DOHH2 (cell line): ENCODE measurements around the gene AKAP13.

Experiments used
- H3F3A ChIP-seq: fragments of 200-600 bp; sonication (generic), shearing (Covaris generic); 2 replicates; pipeline ENCODE4 v1.6.0; 2016; ENCODE audit warnings: antibody characterized with exemption, mild to moderate bottlenecking; ENCODE audit not compliant: control insufficient read depth, insufficient read depth
- H3K27ac ChIP-seq: fragments of 200-600 bp; sonication (generic); 2 replicates; pipeline ENCODE4 v1.5.1; 2014; ENCODE audit warnings: low read depth, mild to moderate bottlenecking, low read length, moderate library complexity
- H3K27me3 ChIP-seq: fragments of 200-600 bp; sonication (generic); 2 replicates; pipeline ENCODE4 v1.6.1; 2014; ENCODE audit warnings: mild to moderate bottlenecking, low read length, mixed read lengths; ENCODE audit not compliant: control insufficient read depth
- H3K36me3 ChIP-seq: fragments of 200-600 bp; sonication (generic); 2 replicates; pipeline ENCODE4 v1.6.1; 2014; ENCODE audit warnings: mild to moderate bottlenecking, low read length, moderate library complexity, mixed read lengths; ENCODE audit not compliant: control insufficient read depth
- H3K4me1 ChIP-seq: fragments of 200-600 bp; sonication (generic); 2 replicates; pipeline ENCODE4 v1.6.1; 2014; ENCODE audit warnings: mild to moderate bottlenecking, low read length, mixed read lengths; ENCODE audit not compliant: control insufficient read depth
- H3K4me2 ChIP-seq: fragments of 200-600 bp; sonication (generic); 2 replicates; pipeline ENCODE4 v1.6.0; 2014; ENCODE audit warnings: mild to moderate bottlenecking, low read length, moderate library complexity
- H3K4me3 ChIP-seq: fragments of 200-600 bp; sonication (generic); 2 replicates; pipeline ENCODE4 v1.5.1; 2014; ENCODE audit warnings: mild to moderate bottlenecking, low read length, mixed read lengths
- H3K79me2 ChIP-seq: fragments of 200-600 bp; sonication (generic); 2 replicates; pipeline ENCODE4 v1.6.1; 2014; ENCODE audit warnings: mild to moderate bottlenecking, low read length, mixed read lengths; ENCODE audit not compliant: control insufficient read depth
- H3K9me2 ChIP-seq: fragments of 200-600 bp; sonication (generic); replicated peaks from 2 replicates; pipeline ENCODE4 v1.6.1; 2014; ENCODE audit warnings: mild to moderate bottlenecking, low read length, mixed read lengths; ENCODE audit not compliant: control insufficient read depth
- H3K9me3 ChIP-seq: fragments of 200-600 bp; sonication (generic); 2 replicates; pipeline ENCODE4 v1.6.1; 2014; ENCODE audit warnings: antibody characterized with exemption, low read length, mixed read lengths; ENCODE audit not compliant: control insufficient read depth, insufficient read depth
- H4K20me1 ChIP-seq: fragments of 200-600 bp; sonication (generic); 2 replicates; pipeline ENCODE4 v1.6.0; 2014; ENCODE audit warnings: low read depth, mild to moderate bottlenecking, antibody characterized with exemption, low read length, moderate library complexity; ENCODE audit not compliant: control insufficient read depth, insufficient read depth
- CTCF ChIP-seq: fragments of 200-600 bp; sonication (generic); IDR thresholded peaks from one replicate; pipeline ENCODE4 v1.5.1; 2014; ENCODE audit warnings: antibody characterized with exemption, mild to moderate bottlenecking, low read depth, low read length; ENCODE audit not compliant: poor library complexity, severe bottlenecking
- EZH2phosphoT487 ChIP-seq: fragments of 200-600 bp; sonication (generic); IDR thresholded peaks from 2 replicates; pipeline ENCODE4 v1.6.1; 2017; ENCODE audit warnings: borderline replicate concordance, mild to moderate bottlenecking, antibody characterized with exemption, low read length, moderate library complexity, mixed read lengths

The AKAP13 gene

GRCh38 chr15:85412956-85413854 lies 32.8 kb downstream of the AKAP13 start:
- Histone ChIP-seq H3F3A (peaks cover 5% of the 10 kb centered on the region; the same call in 1 of the 2 replicates), H3K27ac (peak overlapping the region; percentile 82), H3K9me3 (peaks cover 6% of the 10 kb centered on the region; the same call in 1 of the 2 replicates), H3K9me2 (no peaks in the 10 kb centered on the region), H3K27me3 (no peaks in the 10 kb centered on the region), H3K4me1 (peaks cover 94% of the 10 kb centered on the region), H4K20me1 (no peaks in the 10 kb centered on the region), H3K4me2 (peak overlapping the region; percentile 82), H3K36me3 (peaks cover 10% of the 10 kb centered on the region), H3K79me2 (peaks cover 99% of the 10 kb centered on the region), H3K4me3 (peak overlapping the region; percentile 64)
- TF ChIP-seq EZH2phosphoT487 (no peak), CTCF (peak; percentile 36)

DNA sequence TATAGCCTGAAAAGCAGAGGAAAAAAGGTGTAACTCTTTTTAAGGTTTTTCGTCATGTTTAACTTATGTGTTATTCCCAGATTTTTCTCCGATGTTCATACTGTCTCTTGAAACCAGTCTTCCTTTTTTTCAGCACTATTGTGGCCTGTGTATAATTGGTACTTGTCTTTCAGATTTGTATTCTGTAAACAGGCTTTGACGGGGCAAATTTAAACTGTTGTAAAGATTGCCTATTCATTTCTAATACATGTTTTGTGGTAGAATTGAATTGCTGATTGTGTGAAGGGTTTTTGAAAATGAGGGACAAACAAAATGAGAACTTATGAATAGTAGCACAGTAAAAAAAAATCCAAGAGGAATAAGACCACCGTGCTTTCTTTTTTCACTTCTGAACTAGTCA lies 33.6 kb downstream of the AKAP13 start:
- Histone ChIP-seq H4K20me1 (0 out of 2 replicates have a peak, but pooled peaks cover 2% of the 10 kb centered on the region), H3F3A (peaks cover 5% of the 10 kb centered on the region; the same call in 1 of the 2 replicates), H3K4me1 (peaks cover 94% of the 10 kb centered on the region), H3K27ac (peak overlapping the region; percentile 82), H3K4me3 (peak overlapping the region; percentile 64), H3K4me2 (peak overlapping the region; percentile 82), H3K79me2 (peaks cover 99% of the 10 kb centered on the region), H3K36me3 (peaks cover 5% of the 10 kb centered on the region), H3K9me2 (no peaks in the 10 kb centered on the region), H3K27me3 (no peaks in the 10 kb centered on the region), H3K9me3 (no peaks in the 10 kb centered on the region)
- TF ChIP-seq EZH2phosphoT487: no peak
- TF ChIP-seq CTCF: no peak

- Histone ChIP-seq H3F3A (peaks cover 5% of the 10 kb centered on the region; the same call in 1 of the 2 replicates), H3K9me3 (no peaks in the 10 kb centered on the region), H3K9me2 (no peaks in the 10 kb centered on the region), H3K36me3 (peaks cover 5% of the 10 kb centered on the region), H3K79me2 (peaks cover 99% of the 10 kb centered on the region), H3K27me3 (no peaks in the 10 kb centered on the region), H4K20me1 (0 out of 2 replicates have a peak, but pooled peaks cover 6% of the 10 kb centered on the region), H3K4me2 (peak overlapping the region; percentile 82), H3K4me3 (peak overlapping the region; percentile 64), H3K4me1 (peaks cover 95% of the 10 kb centered on the region), H3K27ac (peak overlapping the region; percentile 82)
- TF ChIP-seq CTCF (peak; percentile 54), EZH2phosphoT487 (no peak)
These were observed 34.1 kb downstream of the AKAP13 start for GRCh38 chr15:85414495-85414894.
